Smooth muscle cell (in vitro differentiated cells): ENCODE data around the gene ROM1. TPM values are rescaled to one million over a fixed set of nuclear protein-coding genes. Genes with fewer than 3 reads are reported as not detected.

Experiments
- DNase-seq: peaks from one replicate; lab custom pipeline; 2025; ENCODE audit not compliant: unreplicated experiment; lab: John Stamatoyannopoulos, UW
- H2AFZ ChIP-seq: fragments of 200-600 bp; sonication (generic); 2 replicates; pipeline ENCODE4 v1.6.0; 2016; ENCODE audit warnings: antibody characterized with exemption, low read depth, mild to moderate bottlenecking
- H3F3A ChIP-seq: fragments of 200-600 bp; sonication (generic); 2 replicates; pipeline ENCODE4 v1.6.0; 2017; ENCODE audit warnings: antibody characterized with exemption, low read depth
- H3K27ac ChIP-seq: fragments of 200-600 bp; sonication (generic); 2 replicates; pipeline ENCODE4 v1.5.1; 2016; ENCODE audit warnings: low read depth, mild to moderate bottlenecking
- H3K27me3 ChIP-seq: fragments of 200-600 bp; sonication (generic); 2 replicates; pipeline ENCODE4 v1.6.1; 2016; ENCODE audit warnings: low read depth, mild to moderate bottlenecking
- H3K36me3 ChIP-seq: fragments of 200-600 bp; sonication (generic); 2 replicates; pipeline ENCODE4 v1.5.1; 2016; ENCODE audit warnings: low read depth
- H3K4me1 ChIP-seq: fragments of 200-600 bp; sonication (generic); 2 replicates; pipeline ENCODE4 v1.5.1; 2016; ENCODE audit warnings: low read depth
- H3K4me2 ChIP-seq: fragments of 200-600 bp; sonication (generic); 2 replicates; pipeline ENCODE4 v1.6.0; 2016; ENCODE audit warnings: mild to moderate bottlenecking
- H3K4me3 ChIP-seq: fragments of 200-600 bp; sonication (generic); 2 replicates; pipeline ENCODE4 v1.5.1; 2016; ENCODE audit warnings: mild to moderate bottlenecking
- H3K79me2 ChIP-seq: fragments of 200-600 bp; sonication (generic); 2 replicates; pipeline ENCODE4 v1.6.0; 2016; ENCODE audit warnings: low read depth, mild to moderate bottlenecking
- H3K9ac ChIP-seq: fragments of 200-600 bp; sonication (generic); 2 replicates; pipeline ENCODE4 v1.6.0; 2016; ENCODE audit warnings: low read depth
- H3K9me3 ChIP-seq: fragments of 200-600 bp; sonication (generic); replicated peaks from 2 replicates; pipeline ENCODE4 v1.5.1; 2016; ENCODE audit warnings: low read depth
- H4K20me1 ChIP-seq: fragments of 200-600 bp; sonication (generic); 2 replicates; pipeline ENCODE4 v1.6.0; 2016; ENCODE audit warnings: low read depth
- CTCF ChIP-seq: fragments of 200-600 bp; sonication (generic); IDR thresholded peaks from 2 replicates; pipeline ENCODE4 v1.5.1; 2017; ENCODE audit warnings: borderline replicate concordance, mild to moderate bottlenecking, antibody characterized with exemption; ENCODE audit not compliant: insufficient read depth, poor library complexity, severe bottlenecking
- WGBS: methylation state at CpG from one replicate; pipeline ENCODE4 v1.1.7; 2016; ENCODE audit warnings: low lambda C conversion rate; 5-methylcytosine and 5-hydroxymethylcytosine counted together
- polyA plus RNA-seq: library from polyadenylated mRNA; unstranded; fragments of >200 nt; fragmentation: Nextera tagmentation; extraction: Ambion mirVana; gene quantifications from 2 replicates; pipeline ENCODE4 v1.2.1, GENCODE V29; 2016
- total RNA-seq: library from RNA; depleted of rRNA; stranded (reverse); fragments of >200 nt; gene quantifications from 2 replicates; pipeline ENCODE4 v1.2.3, GENCODE V29; 2014

The ROM1 gene
- total and polyA plus RNA-seq, 2 experiments from 2014 or later = 1.4 to 4.0 TPM

GRCh38 chr11:62621027-62621566 lies 8.0 kb downstream of the ROM1 start:
- Histone ChIP-seq H3K4me2 (peak overlapping the region; percentile 97), H3K9ac (peak overlapping the region; percentile 43), H3K27me3 (no peaks in the 10 kb centered on the region), H3F3A (peaks cover 29% of the 10 kb centered on the region), H2AFZ (no peak overlapping the region), H3K36me3 (no peaks in the 10 kb centered on the region), H4K20me1 (no peaks in the 10 kb centered on the region), H3K4me3 (peak overlapping the region; percentile 57), H3K27ac (peak overlapping the region; percentile 92), H3K4me1 (peaks cover 10% of the 10 kb centered on the region), H3K9me3 (no peaks in the 10 kb centered on the region), H3K79me2 (peaks cover 13% of the 10 kb centered on the region)
- DNase-seq = no peak
- TF ChIP-seq CTCF = no peak
- WGBS = 43% methylated on average over 8 of the region's 8 CpGs

GRCh38 chr11:62621567-62622470 lies 8.8 kb downstream of the ROM1 start, which contains the start of gene B3GAT3:
TSS of gene B3GAT3 (minus strand) at chr11:62621986. CDS start at chr11:62621947, 39 bp downstream.
- peak within 1 kb of the TSS; percentile 54 for H3K9ac ChIP-seq
- peaks cover 29% of the 10 kb centered on the region for H3F3A ChIP-seq
- H3K4me2 ChIP-seq = peak within 1 kb of the TSS; percentile 97
- WGBS = 2% methylated on average over 42 of the region's 77 CpGs
- no peaks in the 10 kb centered on the region for H3K9me3 ChIP-seq
- no peaks in the 10 kb centered on the region for H3K27me3 ChIP-seq
- H2AFZ ChIP-seq = no peak within 1 kb of the TSS
- H3K4me3 ChIP-seq = peak within 1 kb of the TSS; percentile 57
- H3K79me2 ChIP-seq = peaks cover 13% of the 10 kb centered on the region
- no peaks in the 10 kb centered on the region for H3K36me3 ChIP-seq
- TF ChIP-seq CTCF = no peak
- H4K20me1 ChIP-seq = no peaks in the 10 kb centered on the region
- H3K4me1 ChIP-seq = peaks cover 10% of the 10 kb centered on the region
- H3K27ac ChIP-seq = peak within 1 kb of the TSS; percentile 92
- peak; percentile 93 for DNase-seq

- Histone ChIP-seq H3K36me3 (peaks cover 3% of the 10 kb centered on the region), H3K27ac (peak overlapping the region; percentile 92), H3K4me2 (peak overlapping the region; percentile 97), H3K9me3 (no peaks in the 10 kb centered on the region), H3K27me3 (no peaks in the 10 kb centered on the region), H4K20me1 (no peaks in the 10 kb centered on the region), H3K9ac (peak overlapping the region; percentile 54), H3K79me2 (peaks cover 13% of the 10 kb centered on the region), H3K4me3 (peak overlapping the region; percentile 57), H2AFZ (no peak overlapping the region), H3K4me1 (peaks cover 10% of the 10 kb centered on the region), H3F3A (peaks cover 29% of the 10 kb centered on the region)
- DNase-seq = no peak
- 94% methylated on average over 7 of the region's 7 CpGs for WGBS
- no peak for TF ChIP-seq CTCF
Observed at GRCh38 chr11:62622476-62623089, 9.5 kb downstream of the ROM1 start.
